Measurements from ENCODE around the gene B4GALT1.

- TF ChIP-seq EZH2phosphoT487 (IDR thresholded peaks at IDR 0.05; ENCODE audit: insufficient read depth, low read depth) (no peak), EZH2 (IDR thresholded peaks at IDR 0.05; ENCODE audit: insufficient read depth, poor library complexity, severe bottlenecking) (no peak)
Measured at GRCh38 chr9:33164138-33164809, 2.9 kb downstream of the B4GALT1 start.
